Neuronal stem cell (in vitro differentiated cells): Measurements from ENCODE around the gene TGM2.

Experiments used
- DNase-seq: peaks from one replicate; pipeline ENCODE4 v3.0.0-alpha.2; 2013; ENCODE audit warnings: low spot score
- H2AFZ ChIP-seq: one replicate; pipeline ENCODE4 v1.6.1; 2013; ENCODE audit warnings: mild to moderate bottlenecking, low read length, inconsistent platforms
- H2AK5ac ChIP-seq: 2 replicates; pipeline ENCODE4 v1.6.1; 2013; ENCODE audit warnings: low read depth, mild to moderate bottlenecking, inconsistent platforms, low read length, moderate library complexity, mixed read lengths
- H2BK120ac ChIP-seq: 2 replicates; pipeline ENCODE4 v1.6.1; 2013; ENCODE audit warnings: low read depth, mild to moderate bottlenecking, inconsistent platforms, low read length, moderate library complexity, mixed read lengths
- H2BK12ac ChIP-seq: one replicate; pipeline ENCODE4 v1.6.1; 2013; ENCODE audit warnings: low read length, inconsistent platforms
- H2BK15ac ChIP-seq: 2 replicates; pipeline ENCODE4 v1.6.1; 2013; ENCODE audit warnings: mild to moderate bottlenecking, low read length, inconsistent platforms, mixed read lengths
- H2BK5ac ChIP-seq: one replicate; pipeline ENCODE4 v1.6.1; 2013; ENCODE audit warnings: inconsistent platforms, mild to moderate bottlenecking, low read length, moderate library complexity
- H3K14ac ChIP-seq: one replicate; pipeline ENCODE4 v1.6.1; 2013; ENCODE audit warnings: low read length, inconsistent platforms
- H3K18ac ChIP-seq: 2 replicates; pipeline ENCODE4 v1.6.1; 2013; ENCODE audit warnings: low read length, inconsistent platforms
- H3K23ac ChIP-seq: 2 replicates; pipeline ENCODE4 v1.6.1; 2013; ENCODE audit warnings: low read depth, mild to moderate bottlenecking, mixed read lengths, low read length, inconsistent platforms; ENCODE audit not compliant: poor library complexity
- H3K27ac ChIP-seq: replicated peaks from 3 replicates; pipeline ENCODE4 v1.5.1; 2013; ENCODE audit warnings: low read length, inconsistent platforms
- H3K27me3 ChIP-seq, 3 experiments: 2 replicates each; pipeline ENCODE4 v1.6.1; 2013; ENCODE audit warnings: low read length in 3 of 3, mild to moderate bottlenecking in 2 of 3, inconsistent platforms in 1 of 3, low read depth in 1 of 3, mixed read lengths in 1 of 3, moderate library complexity in 1 of 3; ENCODE audit not compliant: control insufficient read depth in 3 of 3, insufficient read depth in 3 of 3
- H3K36me3 ChIP-seq, 2 donors: replicated peaks in 1 of 2; 2 replicates each; pipeline ENCODE4 v1.6.1; 2013; ENCODE audit warnings: low read length in 2 of 2; ENCODE audit not compliant: control insufficient read depth in 2 of 2, insufficient read depth in 2 of 2
- H3K4ac ChIP-seq: 2 replicates; pipeline ENCODE4 v1.6.1; 2013; ENCODE audit warnings: inconsistent platforms, mild to moderate bottlenecking, low read length, moderate library complexity
- H3K4me1 ChIP-seq, 2 donors: 1 replicate in 1 of 2; 2 replicates in 1 of 2; pipeline ENCODE4 v1.6.1; 2013; ENCODE audit warnings: low read length in 2 of 2, low read depth in 1 of 2; ENCODE audit not compliant: control insufficient read depth in 2 of 2, insufficient read depth in 1 of 2
- H3K4me2 ChIP-seq: one replicate; pipeline ENCODE4 v1.6.1; 2013; ENCODE audit warnings: mild to moderate bottlenecking, low read length, inconsistent platforms; ENCODE audit not compliant: insufficient read depth, poor library complexity, severe bottlenecking
- H3K4me3 ChIP-seq, 2 donors: 2 replicates each; pipeline ENCODE4 v1.5.1; 2013; ENCODE audit warnings: low read length in 2 of 2, mild to moderate bottlenecking in 2 of 2, inconsistent platforms in 1 of 2, moderate library complexity in 1 of 2
- H3K79me1 ChIP-seq: one replicate; pipeline ENCODE4 v1.6.1; 2013; ENCODE audit warnings: low read depth, mild to moderate bottlenecking, inconsistent platforms, low read length, moderate library complexity
- H3K9ac ChIP-seq: one replicate; pipeline ENCODE4 v1.6.1; 2013; ENCODE audit warnings: mild to moderate bottlenecking, low read depth, low read length, inconsistent platforms; ENCODE audit not compliant: poor library complexity
- H3K9me3 ChIP-seq, 2 donors: replicated peaks in 1 of 2; 2 replicates each; pipeline versions ENCODE3 to v1.6.1; 2013; ENCODE audit warnings: low read length in 2 of 2, mild to moderate bottlenecking in 2 of 2, inconsistent platforms in 1 of 2, low read depth in 1 of 2, mixed read lengths in 1 of 2, moderate library complexity in 1 of 2; ENCODE audit not compliant: control insufficient read depth in 2 of 2, insufficient read depth in 1 of 2
- H4K8ac ChIP-seq: one replicate; pipeline ENCODE4 v1.6.1; 2013; ENCODE audit warnings: low read depth, mild to moderate bottlenecking, inconsistent platforms, low read length, moderate library complexity
- H4K91ac ChIP-seq: one replicate; pipeline ENCODE4 v1.6.1; 2013; ENCODE audit warnings: low read length, low read depth, mild to moderate bottlenecking, inconsistent platforms; ENCODE audit not compliant: poor library complexity
- WGBS, 2 donors: extraction: QIAGEN DNeasy Blood & Tissue Kit; methylation state at CpG; one replicate each; pipeline ENCODE4 v1.1.7; 2013; ENCODE audit warnings: missing lambda C conversion rate in 2 of 2, mixed read lengths in 1 of 2; ENCODE audit not compliant: insufficient read length in 2 of 2, insufficient replicate concordance in 1 of 2; ENCODE audit errors: extremely low coverage in 2 of 2; 5-methylcytosine and 5-hydroxymethylcytosine counted together

TGM2 gene

GRCh38 chr20:38193586-38194105, 28.6 kb upstream of the TGM2 start:
- H3K4me3 ChIP-seq: no peak overlapping the region
- no peak overlapping the region for H2BK5ac ChIP-seq
- no peak overlapping the region for H2BK120ac ChIP-seq
- DNase-seq: no peak
- no peaks in the 10 kb centered on the region for H3K79me1 ChIP-seq
- H3K23ac ChIP-seq: peak overlapping the region; percentile 47
- H3K18ac ChIP-seq: peak overlapping the region; percentile 73
- H3K36me3 ChIP-seq: no peaks in the 10 kb centered on the region
- H2BK12ac ChIP-seq: no peak overlapping the region
- H2BK15ac ChIP-seq: peak overlapping the region; percentile 79
- H2AFZ ChIP-seq: no peak overlapping the region
- H4K91ac ChIP-seq: no peak overlapping the region
- H3K4me2 ChIP-seq: no peak overlapping the region
- H3K9me3 ChIP-seq: no peaks in the 10 kb centered on the region
- no peak overlapping the region for H3K27ac ChIP-seq
- no peak overlapping the region for H4K8ac ChIP-seq
- H3K27me3 ChIP-seq: no peaks in the 10 kb centered on the region
- H3K14ac ChIP-seq: peak overlapping the region; percentile 76
- H3K4ac ChIP-seq: no peak overlapping the region
- H3K9ac ChIP-seq: no peak overlapping the region
- H3K4me1 ChIP-seq: peaks cover 0 to 5% of the 10 kb centered on the region in 2 donors
- H2AK5ac ChIP-seq: peak overlapping the region; percentile 14
- no CpG with 5 or more reads among the region's 4 CpGs for WGBS, 2 donors

DNA sequence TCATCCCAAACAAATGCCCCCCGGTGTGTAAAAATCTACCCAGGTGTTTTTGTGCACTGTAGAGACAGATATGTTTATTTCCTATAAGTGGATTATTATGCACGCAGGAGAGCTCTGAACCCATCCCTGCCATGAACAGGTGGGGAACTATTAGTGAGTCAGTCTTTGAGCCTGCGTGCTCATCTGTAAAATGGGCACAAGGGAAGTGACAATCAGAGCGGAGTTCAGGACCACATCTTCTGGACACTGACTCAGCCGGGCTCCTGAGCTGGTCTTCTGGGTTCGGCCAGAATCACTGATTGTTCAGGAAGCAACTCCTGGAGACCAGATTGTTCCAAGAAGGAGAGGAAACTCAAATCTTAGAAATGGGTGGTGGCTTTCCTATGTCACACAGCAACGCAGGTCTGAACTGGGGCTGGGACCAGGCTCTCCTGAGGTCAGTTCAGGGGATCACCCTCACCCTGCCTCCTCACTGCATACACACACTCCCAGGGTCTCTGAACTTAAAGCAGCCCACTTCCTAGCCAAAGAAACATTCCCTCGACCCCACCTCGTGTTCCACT, 27.3 kb upstream of the TGM2 start:
- H2BK15ac ChIP-seq: no peak overlapping the region
- no peaks in the 10 kb centered on the region for H3K9me3 ChIP-seq
- no peak overlapping the region for H2BK120ac ChIP-seq
- H4K8ac ChIP-seq: no peak overlapping the region
- no peaks in the 10 kb centered on the region for H3K36me3 ChIP-seq
- no peak overlapping the region for H3K18ac ChIP-seq
- no peak overlapping the region for H3K23ac ChIP-seq
- H3K4ac ChIP-seq: no peak overlapping the region
- H3K14ac ChIP-seq: no peak overlapping the region
- no peak overlapping the region for H3K4me2 ChIP-seq
- H3K4me1 ChIP-seq: peaks cover 0 to 1% of the 10 kb centered on the region in 2 donors
- DNase-seq: no peak
- H3K4me3 ChIP-seq: no peak overlapping the region
- H3K27me3 ChIP-seq: no peaks in the 10 kb centered on the region
- H4K91ac ChIP-seq: no peak overlapping the region
- no peak overlapping the region for H2AFZ ChIP-seq
- H3K79me1 ChIP-seq: no peaks in the 10 kb centered on the region
- no peak overlapping the region for H2BK5ac ChIP-seq
- no peak overlapping the region for H2AK5ac ChIP-seq
- no peak overlapping the region for H3K9ac ChIP-seq
- no CpG with 5 or more reads among the region's 9 CpGs for WGBS, 2 donors
- no peak overlapping the region for H2BK12ac ChIP-seq
- H3K27ac ChIP-seq: no peak overlapping the region

DNA sequence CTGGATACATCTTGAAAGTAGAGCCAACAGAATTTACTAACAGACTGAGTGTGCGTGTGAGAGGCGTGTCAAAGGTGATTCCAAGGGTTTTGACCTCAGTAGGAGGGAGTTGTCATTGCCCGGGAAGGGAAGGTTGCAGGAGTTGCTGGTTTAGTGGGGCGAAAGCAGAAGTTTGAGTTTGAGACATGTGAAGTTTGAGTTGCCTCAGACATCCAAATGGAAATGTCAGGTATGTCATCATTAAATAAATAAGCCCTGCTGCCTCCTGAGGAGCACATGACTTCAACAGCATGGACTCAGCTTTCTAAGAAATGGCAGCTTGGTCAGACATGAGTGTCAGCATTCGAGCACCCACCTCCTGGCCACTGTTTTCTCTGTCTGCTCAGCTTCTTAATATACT, 26.6 kb upstream of the TGM2 start:
- no peak overlapping the region for H3K27ac ChIP-seq
- no peaks in the 10 kb centered on the region for H3K79me1 ChIP-seq
- no CpG with 5 or more reads among the region's 5 CpGs for WGBS, 2 donors
- H3K18ac ChIP-seq: no peak overlapping the region
- H2BK120ac ChIP-seq: no peak overlapping the region
- H4K8ac ChIP-seq: no peak overlapping the region
- H3K4me2 ChIP-seq: no peak overlapping the region
- H2BK15ac ChIP-seq: no peak overlapping the region
- H3K27me3 ChIP-seq: no peaks in the 10 kb centered on the region
- H2AFZ ChIP-seq: no peak overlapping the region
- H4K91ac ChIP-seq: no peak overlapping the region
- no peak overlapping the region for H3K14ac ChIP-seq
- H2AK5ac ChIP-seq: no peak overlapping the region
- peaks cover 0 to 1% of the 10 kb centered on the region in 2 donors for H3K4me1 ChIP-seq
- no peak for DNase-seq
- no peak overlapping the region for H3K9ac ChIP-seq
- no peak overlapping the region for H2BK5ac ChIP-seq
- H3K9me3 ChIP-seq: no peaks in the 10 kb centered on the region
- H3K4me3 ChIP-seq: no peak overlapping the region
- H2BK12ac ChIP-seq: no peak overlapping the region
- H3K23ac ChIP-seq: no peak overlapping the region
- no peak overlapping the region for H3K4ac ChIP-seq
- no peaks in the 10 kb centered on the region for H3K36me3 ChIP-seq

GRCh38 chr20:38190936-38191371, 25.9 kb upstream of the TGM2 start:
- Histone ChIP-seq H3K4ac (no peak overlapping the region), H2BK15ac (no peak overlapping the region), H3K4me3 (no peak overlapping the region), H2BK12ac (no peak overlapping the region), H2AK5ac (no peak overlapping the region), H3K18ac (no peak overlapping the region), H4K8ac (no peak overlapping the region), H3K4me2 (no peak overlapping the region), H2BK120ac (no peak overlapping the region), H3K4me1 (peaks cover 0 to 1% of the 10 kb centered on the region in 2 donors), H3K23ac (no peak overlapping the region), H3K36me3 (no peaks in the 10 kb centered on the region), H4K91ac (no peak overlapping the region), H3K9ac (no peak overlapping the region), H3K27me3 (no peaks in the 10 kb centered on the region), H2BK5ac (no peak overlapping the region), H3K79me1 (no peaks in the 10 kb centered on the region), H3K27ac (no peak overlapping the region), H3K14ac (no peak overlapping the region), H3K9me3 (no peaks in the 10 kb centered on the region), H2AFZ (no peak overlapping the region)
- no peak for DNase-seq
- WGBS, 2 donors: no CpG with 5 or more reads among the region's 3 CpGs
